ENCODE measurements around the gene SLC45A3. TPM values are rescaled to one million over a fixed set of nuclear protein-coding genes. Genes with fewer than 3 reads are reported as not detected.

Gene SLC45A3
- total RNA-seq, 1 experiment from 2014 or later, result 16.7 TPM

- Histone ChIP-seq H3K4ac (ENCODE audit: low read depth, low read length) (no peak overlapping the region), H4K20me1 (ENCODE audit: control insufficient read depth, insufficient read depth, insufficient read length) (no peaks in the 10 kb centered on the region), H3K9ac (ENCODE audit: extremely low read depth, insufficient read length, low read length) (no peak overlapping the region), H3K9me3 (ENCODE audit: control insufficient read depth, low read depth, low read length) (no peaks in the 10 kb centered on the region), H2BK15ac (ENCODE audit: low read depth, low read length) (no peak overlapping the region), H3K27ac (ENCODE audit: insufficient read length, low read depth, low read length) (no peak overlapping the region), H3K79me1 (ENCODE audit: insufficient read depth, low read depth, low read length, poor library complexity, severe bottlenecking) (no peaks in the 10 kb centered on the region), H2BK20ac (ENCODE audit: low read depth, low read length, poor library complexity, severe bottlenecking) (no peak overlapping the region), H3K4me2 (ENCODE audit: insufficient read depth, insufficient read length, low read length) (no peak overlapping the region), H2AK5ac (ENCODE audit: insufficient read length, low read length) (no peak overlapping the region), H3K23me2 (ENCODE audit: insufficient read length, low read depth, low read length, poor library complexity, severe bottlenecking) (no peaks in the 10 kb centered on the region), H3T11ph (ENCODE audit: low read length) (no peak overlapping the region), H3K79me2 (ENCODE audit: insufficient read depth, low read length) (no peaks in the 10 kb centered on the region), H4K8ac (replicated peaks; ENCODE audit: insufficient read length, low read depth, low read length) (no peak overlapping the region), H2BK120ac (ENCODE audit: low read depth, low read length, poor library complexity, severe bottlenecking) (no peak overlapping the region), H2BK5ac (ENCODE audit: insufficient read length, low read length) (no peak overlapping the region), H4K91ac (ENCODE audit: insufficient read length, low read depth, low read length) (no peak overlapping the region), H3K14ac (ENCODE audit: insufficient read depth, low read length) (no peak overlapping the region), H3K56ac (ENCODE audit: insufficient read length, low read depth, low read length) (no peak overlapping the region), H2AFZ (ENCODE audit: low read length) (no peak overlapping the region), H3K23ac (ENCODE audit: insufficient read length, low read depth, low read length) (no peak overlapping the region), H3K27me3 (ENCODE audit: insufficient read depth, low read length) (no peaks in the 10 kb centered on the region), H3K4me1 (ENCODE audit: insufficient read depth, low read length) (peaks cover 4% of the 10 kb centered on the region; the same call in 1 of the 2 replicates), H2BK12ac (ENCODE audit: insufficient read length, low read depth, low read length) (no peak overlapping the region), H4K5ac (ENCODE audit: insufficient read length, low read depth, low read length) (no peak overlapping the region), H3K18ac (ENCODE audit: insufficient read length, low read depth, low read length) (no peak overlapping the region)
- H3K9me3 Mint-ChIP-seq, result no peaks in the 10 kb centered on the region
- H3K27me3 Mint-ChIP-seq (ENCODE audit: low read depth), result no peaks in the 10 kb centered on the region
- H3K27ac Mint-ChIP-seq, result peak overlapping the region in 1 of 3 experiments; percentile 28; a peak in 1 of 7 replicates
- WGBS (ENCODE audit: extremely low coverage, insufficient read length, low lambda C conversion rate), result no CpG with 5 or more reads among the region's 1 CpG
- no peak for TF ChIP-seq CTCF (conservative IDR thresholded peaks at IDR 0.05)
- peaks cover 0 to 16% (median 12%) of the 10 kb centered on the region in 3 experiments; a peak in 4 of 7 replicates for H3K36me3 Mint-ChIP-seq (ENCODE audit: insufficient read depth in 1 of 3, low read depth in 3 of 3)
- DNase-seq, result no peak
- H3K4me1 Mint-ChIP-seq, result peaks cover 21 to 28% of the 10 kb centered on the region in 2 experiments
- no peak overlapping the region for H3K4me3 Mint-ChIP-seq
Measured at GRCh38 chr1:205650241-205650640, 30.1 kb downstream of the SLC45A3 start.
